ENCODE measurements around the gene UGT1A6. TPM values are rescaled to one million over a fixed set of nuclear protein-coding genes. Genes with fewer than 3 reads are reported as not detected.

The UGT1A6 gene
- total and polyA plus RNA-seq, 2 of the 4 experiments (the other 2 are of a cell fraction): not detected

DNA sequence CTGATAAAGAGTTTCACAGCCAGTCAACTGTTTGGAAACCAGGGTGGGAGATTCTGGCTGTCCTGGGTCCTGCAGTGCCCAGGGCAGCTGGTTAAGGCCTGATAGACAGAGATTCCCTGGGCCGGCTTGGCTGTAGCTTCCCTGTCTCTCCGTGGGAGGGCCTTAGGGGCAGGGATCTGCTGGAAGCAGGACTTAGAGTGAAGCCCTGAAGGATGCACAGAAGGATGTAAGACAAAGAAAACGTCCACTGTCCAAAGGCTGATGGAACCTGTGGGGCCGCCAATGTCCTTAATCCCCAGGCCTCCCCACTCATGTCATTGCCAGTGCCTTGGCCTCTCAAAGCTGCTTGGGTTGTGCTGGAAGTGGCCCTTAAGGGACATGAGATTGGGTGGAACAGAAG is 118.4 kb downstream of the UGT1A6 start:
- H3K18ac ChIP-seq (ENCODE audit: low read depth, low read length): no peak overlapping the region
- no peaks in the 10 kb centered on the region for H3K9me3 ChIP-seq (ENCODE audit: control insufficient read depth, insufficient read depth, low read length)
- no peaks in the 10 kb centered on the region for H3K9me1 ChIP-seq (ENCODE audit: insufficient read depth, low read length)
- ChIA-PET CTCF (no interaction called here), POLR2A (ENCODE audit: unreplicated experiment) (no interaction called here)
- no CpG with 5 or more reads among the region's 4 CpGs for WGBS, 2 experiments (ENCODE audit: extremely low coverage in 2 of 2, insufficient read length in 1 of 2)
- H3K14ac ChIP-seq (replicated peaks; ENCODE audit: low read depth, low read length): no peak overlapping the region
- H3K4ac ChIP-seq (ENCODE audit: low read depth, low read length): no peak overlapping the region
- H3K4me3 ChIP-seq (ENCODE audit: insufficient read depth, low read depth, low read length): no peak overlapping the region
- in situ Hi-C loops (cut with MboI; ENCODE audit: low sequenced_read_pairs) (no loop called here), intact Hi-C loops (cut with micrococcal nuclease) (no loop called here), dilution Hi-C loops (cut with HindIII; ENCODE audit: low sequenced_read_pairs, unreplicated experiment) (no loop called here)
- no peaks in the 10 kb centered on the region for H4K20me1 ChIP-seq (ENCODE audit: insufficient read depth, low read length)
- H3K27me3 ChIP-seq (ENCODE audit: control insufficient read depth, insufficient read depth, low read length): peaks cover 27% of the 10 kb centered on the region
- no peak overlapping the region for H3K23ac ChIP-seq (ENCODE audit: low read depth, low read length)
- no peak overlapping the region for H2BK15ac ChIP-seq (ENCODE audit: low read depth, low read length)
- no peak overlapping the region for H2AFZ ChIP-seq (replicated peaks; ENCODE audit: low read length, poor library complexity)
- no peak overlapping the region for H2AK5ac ChIP-seq (ENCODE audit: low read depth, low read length)
- H4K8ac ChIP-seq (ENCODE audit: low read depth in 2 of 2, low read length in 2 of 2): no peak overlapping the region
- ATAC-seq (ENCODE audit: low read depth): no peak
- no peak for DNase-seq
- TF ChIP-seq, protein P1, sequence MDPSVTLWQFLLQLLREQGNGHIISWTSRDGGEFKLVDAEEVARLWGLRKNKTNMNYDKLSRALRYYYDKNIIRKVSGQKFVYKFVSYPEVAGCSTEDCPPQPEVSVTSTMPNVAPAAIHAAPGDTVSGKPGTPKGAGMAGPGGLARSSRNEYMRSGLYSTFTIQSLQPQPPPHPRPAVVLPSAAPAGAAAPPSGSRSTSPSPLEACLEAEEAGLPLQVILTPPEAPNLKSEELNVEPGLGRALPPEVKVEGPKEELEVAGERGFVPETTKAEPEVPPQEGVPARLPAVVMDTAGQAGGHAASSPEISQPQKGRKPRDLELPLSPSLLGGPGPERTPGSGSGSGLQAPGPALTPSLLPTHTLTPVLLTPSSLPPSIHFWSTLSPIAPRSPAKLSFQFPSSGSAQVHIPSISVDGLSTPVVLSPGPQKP (IDR thresholded peaks at IDR 0.05; ENCODE audit: borderline replicate concordance, low read depth, low read length): no peak
- TF ChIP-seq RAD21 (IDR thresholded peaks at IDR 0.05; ENCODE audit: low read length) (no peak), SMC3 (IDR thresholded peaks at IDR 0.05; ENCODE audit: low read depth, low read length) (no peak), POLR2A (IDR thresholded peaks at IDR 0.05; ENCODE audit: low read depth, low read length) (no peak), RFX5 (IDR thresholded peaks at IDR 0.05; ENCODE audit: low read depth, low read length) (no peak), BHLHE40 (IDR thresholded peaks at IDR 0.05; ENCODE audit: low read depth, low read length) (no peak), CHD1 (IDR thresholded peaks at IDR 0.05; ENCODE audit: low read depth, low read length) (no peak), FOS (IDR thresholded peaks at IDR 0.05; ENCODE audit: low read depth, low read length) (no peak)
- TF ChIP-seq, protein P2, sequence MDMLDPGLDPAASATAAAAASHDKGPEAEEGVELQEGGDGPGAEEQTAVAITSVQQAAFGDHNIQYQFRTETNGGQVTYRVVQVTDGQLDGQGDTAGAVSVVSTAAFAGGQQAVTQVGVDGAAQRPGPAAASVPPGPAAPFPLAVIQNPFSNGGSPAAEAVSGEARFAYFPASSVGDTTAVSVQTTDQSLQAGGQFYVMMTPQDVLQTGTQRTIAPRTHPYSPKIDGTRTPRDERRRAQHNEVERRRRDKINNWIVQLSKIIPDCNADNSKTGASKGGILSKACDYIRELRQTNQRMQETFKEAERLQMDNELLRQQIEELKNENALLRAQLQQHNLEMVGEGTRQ (IDR thresholded peaks at IDR 0.05; ENCODE audit: low read depth, low read length): no peak
- no peaks in the 10 kb centered on the region for H3K4me1 ChIP-seq (ENCODE audit: control insufficient read depth, insufficient read depth, low read length)
- no TSS peak for BruUV-seq (replicated peaks)
- no peaks in the 10 kb centered on the region for H3K79me1 ChIP-seq (ENCODE audit: low read depth in 1 of 2, low read length in 2 of 2)
- H4K91ac ChIP-seq (ENCODE audit: insufficient read depth, low read depth, low read length): no peak overlapping the region
- no peak overlapping the region for H3K4me2 ChIP-seq (ENCODE audit: low read depth, low read length)
- no peak overlapping the region for H4K5ac ChIP-seq (ENCODE audit: low read depth, low read length)
- no peak overlapping the region for H2BK5ac ChIP-seq (ENCODE audit: low read depth, low read length, poor library complexity, severe bottlenecking)
- H3K9ac ChIP-seq (ENCODE audit: low read depth, low read length): no peak overlapping the region
- H2BK20ac ChIP-seq (ENCODE audit: low read depth, low read length): no peak overlapping the region
- H3K56ac ChIP-seq (ENCODE audit: extremely low read depth, insufficient read depth, low read length): no peak overlapping the region
- no peak overlapping the region for H2AK9ac ChIP-seq (replicated peaks; ENCODE audit: low read depth, low read length, poor library complexity)
- H2BK120ac ChIP-seq (ENCODE audit: low read depth, low read length): no peak overlapping the region
- H3K27ac ChIP-seq (ENCODE audit: insufficient read depth, low read length): no peak overlapping the region
- H3K36me3 ChIP-seq (ENCODE audit: control insufficient read depth, insufficient read depth, low read length): no peaks in the 10 kb centered on the region

Data from IMR-90 (cell line).